Left ventricle myocardium inferior (tissue), 1 donor: ENCODE data around the gene CDC37L1. TPM values are rescaled to one million over a fixed set of nuclear protein-coding genes. Genes with fewer than 3 reads are reported as not detected.
"Not testable (repeated sequence)": the region's sequence is repeated elsewhere in the genome, so short reads cannot be mapped to it uniquely, and the experiment has no call there.

Experiments used
- DNase-seq: peaks from one replicate; pipeline ENCODE4 v3.0.0-alpha.2; 2020
- H3K27ac ChIP-seq: fragments of 200-600 bp; replicated peaks from 2 replicates; pipeline ENCODE4 v1.8.0; 2021
- H3K27me3 ChIP-seq: fragments of 200-600 bp; 2 replicates; pipeline ENCODE4 v1.8.0; 2021; ENCODE audit warnings: low read depth
- H3K36me3 ChIP-seq: fragments of 200-600 bp; 2 replicates; pipeline ENCODE4 v1.8.0; 2021
- H3K4me1 ChIP-seq: fragments of 200-600 bp; 2 replicates; pipeline ENCODE4 v1.8.0; 2021
- H3K4me3 ChIP-seq: fragments of 200-600 bp; 2 replicates; pipeline ENCODE4 v1.8.0; 2021; ENCODE audit warnings: mild to moderate bottlenecking, moderate library complexity
- H3K9me3 ChIP-seq: fragments of 200-600 bp; replicated peaks from 2 replicates; pipeline ENCODE4 v1.8.0; 2021
- CTCF ChIP-seq: fragments of 200-600 bp; IDR thresholded peaks from 2 replicates; pipeline ENCODE4 v1.8.0; 2021; ENCODE audit warnings: antibody characterized with exemption, mild to moderate bottlenecking, borderline replicate concordance
- intact Hi-C: fragments of 100-400 bp; cut with micrococcal nuclease; formaldehyde crosslinking; loops from one replicate; pipeline ENCODE4 v1.11.0; 2022
- total RNA-seq: library from RNA; stranded (reverse); fragmentation: NEBNext Ultra II Directional; extraction: Animal tissue kit (Norgen Biotek cat#: 25700); gene quantifications from one replicate; pipeline ENCODE4 v1.2.1, GENCODE V29; 2021
- donor health status: DM: no; HTN: yes; CAD: no; lungs with severe emphysema.

CDC37L1 gene
- total RNA-seq, 1 donor from 2014 or later = 42.4 TPM

- Histone ChIP-seq H3K9me3 (no peaks in the 10 kb centered on the region), H3K27me3 (no peaks in the 10 kb centered on the region), H3K36me3 (no peaks in the 10 kb centered on the region), H3K27ac (no peak overlapping the region), H3K4me3 (no peak overlapping the region), H3K4me1 (no peaks in the 10 kb centered on the region)
- no peak for DNase-seq
- TF ChIP-seq CTCF = no peak
- intact Hi-C loops = no loop called here
Measured at GRCh38 chr9:4642351-4642750, 37.0 kb upstream of the CDC37L1 start.

GRCh38 chr9:4654084-4654483 is 25.3 kb upstream of the CDC37L1 start:
- Histone ChIP-seq H3K4me1 (no peaks in the 10 kb centered on the region), H3K9me3 (no peaks in the 10 kb centered on the region), H3K4me3 (no peak overlapping the region), H3K36me3 (no peaks in the 10 kb centered on the region), H3K27ac (no peak overlapping the region), H3K27me3 (no peaks in the 10 kb centered on the region)
- DNase-seq = no peak
- TF ChIP-seq CTCF = no peak
- intact Hi-C loops = no loop called here

GRCh38 chr9:4654538-4654937 is 24.8 kb upstream of the CDC37L1 start:
- no peak overlapping the region for H3K27ac ChIP-seq
- intact Hi-C loops = no loop called here
- DNase-seq = no peak
- H3K9me3 ChIP-seq = no peaks in the 10 kb centered on the region
- no peak for TF ChIP-seq CTCF
- H3K4me3 ChIP-seq = no peak overlapping the region
- no peaks in the 10 kb centered on the region for H3K27me3 ChIP-seq
- H3K4me1 ChIP-seq = no peaks in the 10 kb centered on the region
- no peaks in the 10 kb centered on the region for H3K36me3 ChIP-seq

- DNase-seq, H3K27ac ChIP-seq, H3K4me1 ChIP-seq, H3K27me3 ChIP-seq, H3K36me3 ChIP-seq, H3K4me3 ChIP-seq, H3K9me3 ChIP-seq, intact Hi-C loops: not testable (repeated sequence)
Measured at GRCh38 chr9:4656196-4656595, 23.2 kb upstream of the CDC37L1 start.

GRCh38 chr9:4656621-4657020 is 22.7 kb upstream of the CDC37L1 start:
- DNase-seq = no peak
- H3K27me3 ChIP-seq = no peaks in the 10 kb centered on the region
- no peaks in the 10 kb centered on the region for H3K9me3 ChIP-seq
- no peak for TF ChIP-seq CTCF
- intact Hi-C loops = no loop called here
- H3K4me3 ChIP-seq = no peak overlapping the region
- H3K36me3 ChIP-seq = no peaks in the 10 kb centered on the region
- no peak overlapping the region for H3K27ac ChIP-seq
- H3K4me1 ChIP-seq = peaks cover 6% of the 10 kb centered on the region

GRCh38 chr9:4657426-4658159 is 21.8 kb upstream of the CDC37L1 start:
- DNase-seq = no peak
- no peaks in the 10 kb centered on the region for H3K27me3 ChIP-seq
- no peaks in the 10 kb centered on the region for H3K36me3 ChIP-seq
- no peak overlapping the region for H3K4me3 ChIP-seq
- no peaks in the 10 kb centered on the region for H3K9me3 ChIP-seq
- no peak for TF ChIP-seq CTCF
- H3K4me1 ChIP-seq = peaks cover 14% of the 10 kb centered on the region
- no peak overlapping the region for H3K27ac ChIP-seq
- intact Hi-C loops = no loop called here

- DNase-seq, H3K4me3 ChIP-seq, H3K27me3 ChIP-seq, H3K36me3 ChIP-seq, intact Hi-C loops, H3K27ac ChIP-seq, H3K9me3 ChIP-seq: not testable (repeated sequence)
- peaks cover 44% of the 10 kb centered on the region for H3K4me1 ChIP-seq
Measured at GRCh38 chr9:4660665-4661064, 18.7 kb upstream of the CDC37L1 start.
